SU-DHL-6 (cell line): ENCODE results near the gene SPTBN1.

Experiments used
- H2AFZ ChIP-seq: fragments of 200-600 bp; sonication (generic); 2 replicates; pipeline ENCODE4 v1.6.1; 2014; ENCODE audit warnings: low read depth, mild to moderate bottlenecking, moderate library complexity, mixed read lengths, antibody characterized with exemption, low read length; ENCODE audit not compliant: severe bottlenecking
- H3F3A ChIP-seq: fragments of 200-600 bp; shearing (Covaris generic); 2 replicates; pipeline ENCODE4 v1.6.0; 2016; ENCODE audit warnings: antibody characterized with exemption, mild to moderate bottlenecking; ENCODE audit not compliant: insufficient read depth
- H3K27ac ChIP-seq: fragments of 200-600 bp; sonication (generic); 2 replicates; pipeline ENCODE4 v1.5.1; 2016; ENCODE audit warnings: low read depth, mild to moderate bottlenecking, low read length, moderate library complexity, mixed read lengths
- H3K27me3 ChIP-seq: fragments of 200-600 bp; sonication (generic), shearing (Covaris generic); 2 replicates; pipeline ENCODE4 v1.6.0; 2014; ENCODE audit warnings: mild to moderate bottlenecking, low read length
- H3K36me3 ChIP-seq: fragments of 200-600 bp; sonication (generic); 2 replicates; pipeline ENCODE4 v1.6.1; 2014; ENCODE audit warnings: mild to moderate bottlenecking, low read length, mixed read lengths
- H3K4me2 ChIP-seq: fragments of 300-600, 200-600 bp; shearing (Covaris generic), sonication (generic); 2 replicates; pipeline ENCODE4 v1.6.0; 2014; ENCODE audit warnings: low read length, low read depth, mild to moderate bottlenecking; ENCODE audit not compliant: poor library complexity, severe bottlenecking
- H3K4me3 ChIP-seq: fragments of 200-600 bp; sonication (generic); 2 replicates; pipeline ENCODE4 v1.5.1; 2014; ENCODE audit warnings: antibody characterized with exemption, low read length, mild to moderate bottlenecking, mixed read lengths; ENCODE audit not compliant: insufficient read depth, poor library complexity, severe bottlenecking
- H3K79me2 ChIP-seq: fragments of 200-600 bp; sonication (generic); 2 replicates; pipeline ENCODE4 v1.6.1; 2014; ENCODE audit warnings: mild to moderate bottlenecking, low read length, moderate library complexity; ENCODE audit not compliant: insufficient read depth
- H3K9ac ChIP-seq: fragments of 200-600 bp; sonication (generic); 2 replicates; pipeline ENCODE4 v1.7.0; 2014; ENCODE audit warnings: mild to moderate bottlenecking, low read length
- H3K9me2 ChIP-seq: fragments of 200-600 bp; sonication (generic); replicated peaks from 2 replicates; pipeline ENCODE4 v1.6.1; 2014; ENCODE audit warnings: low read length; ENCODE audit not compliant: insufficient read depth
- H3K9me3 ChIP-seq: fragments of 200-600 bp; sonication (generic); 2 replicates; pipeline ENCODE4 v1.6.1; 2014; ENCODE audit warnings: low read length, mixed read lengths; ENCODE audit not compliant: insufficient read depth
- H4K20me1 ChIP-seq: fragments of 200-600 bp; sonication (generic); 2 replicates; pipeline ENCODE4 v1.6.1; 2014; ENCODE audit warnings: low read depth, mild to moderate bottlenecking, antibody characterized with exemption, low read length, moderate library complexity, mixed read lengths
- CTCF ChIP-seq: fragments of 200-600 bp; sonication (generic); IDR thresholded peaks from one replicate; pipeline ENCODE4 v1.5.1; 2017; ENCODE audit warnings: antibody characterized with exemption, mild to moderate bottlenecking, low read length, moderate library complexity; ENCODE audit not compliant: insufficient read depth, poor library complexity, severe bottlenecking
- EZH2phosphoT487 ChIP-seq: fragments of 200-600 bp; sonication (generic), shearing (Covaris generic); conservative IDR thresholded peaks from 2 replicates; pipeline ENCODE4 v1.6.1; 2018; ENCODE audit warnings: mild to moderate bottlenecking, antibody characterized with exemption, low read length, moderate library complexity, mixed read lengths

SPTBN1 gene

GRCh38 chr2:54609647-54610046 is 153.5 kb downstream of the SPTBN1 start:
- H2AFZ ChIP-seq = no peak overlapping the region
- no peaks in the 10 kb centered on the region for H3F3A ChIP-seq
- H3K27ac ChIP-seq = no peak overlapping the region
- H3K79me2 ChIP-seq = peaks cover 9% of the 10 kb centered on the region
- H3K27me3 ChIP-seq = no peaks in the 10 kb centered on the region
- H3K9me3 ChIP-seq = no peaks in the 10 kb centered on the region
- no peaks in the 10 kb centered on the region for H3K9me2 ChIP-seq
- no peak overlapping the region for H3K4me2 ChIP-seq
- H4K20me1 ChIP-seq = no peaks in the 10 kb centered on the region
- no peak overlapping the region for H3K4me3 ChIP-seq
- TF ChIP-seq CTCF (no peak), EZH2phosphoT487 (no peak)
- H3K36me3 ChIP-seq = no peaks in the 10 kb centered on the region
- no peak overlapping the region for H3K9ac ChIP-seq

GRCh38 chr2:54610700-54611099 is 154.6 kb downstream of the SPTBN1 start:
- no peak for TF ChIP-seq CTCF
- no peak for TF ChIP-seq EZH2phosphoT487
- H3K4me3 ChIP-seq = no peak overlapping the region
- H3K9ac ChIP-seq = no peak overlapping the region
- H3K9me2 ChIP-seq = no peaks in the 10 kb centered on the region
- H3K36me3 ChIP-seq = no peaks in the 10 kb centered on the region
- H2AFZ ChIP-seq = no peak overlapping the region
- H3F3A ChIP-seq = no peaks in the 10 kb centered on the region
- no peak overlapping the region for H3K4me2 ChIP-seq
- peaks cover 9% of the 10 kb centered on the region for H3K79me2 ChIP-seq
- no peak overlapping the region for H3K27ac ChIP-seq
- H3K27me3 ChIP-seq = no peaks in the 10 kb centered on the region
- no peaks in the 10 kb centered on the region for H4K20me1 ChIP-seq
- no peaks in the 10 kb centered on the region for H3K9me3 ChIP-seq

- Histone ChIP-seq H2AFZ (no peak overlapping the region), H3K27me3 (no peaks in the 10 kb centered on the region), H3K9ac (no peak overlapping the region), H3K79me2 (peaks cover 9% of the 10 kb centered on the region), H3K4me3 (no peak overlapping the region), H3K27ac (no peak overlapping the region), H3K9me3 (no peaks in the 10 kb centered on the region), H3F3A (no peaks in the 10 kb centered on the region), H3K36me3 (no peaks in the 10 kb centered on the region), H4K20me1 (no peaks in the 10 kb centered on the region), H3K9me2 (no peaks in the 10 kb centered on the region), H3K4me2 (no peak overlapping the region)
- no peak for TF ChIP-seq EZH2phosphoT487
- TF ChIP-seq CTCF = no peak
Observed at GRCh38 chr2:54611830-54612545, 155.9 kb downstream of the SPTBN1 start.
